Sigmoid colon (tissue), 7 donors: Measurements from ENCODE around the gene AK8. TPM values are rescaled to one million over a fixed set of nuclear protein-coding genes. Genes with fewer than 3 reads are reported as not detected.

Experiments
- DNase-seq: peaks from one replicate; pipeline ENCODE4 v3.0.0-alpha.2; 2019
- H3K27ac ChIP-seq, 4 donors: fragments of 200-600 bp; sonication (generic); one replicate each; pipeline ENCODE4 v1.5.1; 2016 to 2019; ENCODE audit warnings: mild to moderate bottlenecking in 1 of 4
- H3K27me3 ChIP-seq, 3 donors: fragments of 200-600 bp; sonication (generic); one replicate each; pipeline ENCODE4 v1.5.1; 2019; ENCODE audit warnings: mild to moderate bottlenecking in 1 of 3
- H3K36me3 ChIP-seq, 4 donors: fragments of 200-600 bp; sonication (generic); one replicate each; pipeline ENCODE4 v1.5.1; 2016 to 2019
- H3K4me1 ChIP-seq, 4 donors: fragments of 200-600 bp; sonication (generic); one replicate each; pipeline ENCODE4 v1.5.1; 2017 to 2019
- H3K4me3 ChIP-seq, 4 donors: fragments of 200-600 bp; sonication (generic); one replicate each; pipeline ENCODE4 v1.5.1; 2017 to 2019; ENCODE audit warnings: mild to moderate bottlenecking in 2 of 4, moderate library complexity in 1 of 4
- H3K9me3 ChIP-seq, 4 donors: fragments of 200-600 bp in 3 of 4; sonication (generic) in 3 of 4; one replicate each; pipeline versions ENCODE4 v1.5.1 to v1.6.1; 2013 to 2019
- CTCF ChIP-seq, 4 experiments: fragments of 450-650 bp in 3 of 4; fragments of 200-600 bp in 1 of 4; IDR thresholded peaks; one replicate each; pipeline ENCODE4 v1.5.1; 2016 to 2019; ENCODE audit warnings: antibody characterized with exemption in 4 of 4, mild to moderate bottlenecking in 3 of 4, moderate library complexity in 2 of 4
- EP300 ChIP-seq, 4 donors: sonication (generic); formaldehyde crosslinking; IDR thresholded peaks; one replicate each; pipeline ENCODE4 v1.6.1; 2017; ENCODE audit warnings: antibody characterized with exemption in 4 of 4
- POLR2A ChIP-seq, 2 donors: fragments of 450-650 bp; IDR thresholded peaks; one replicate each; pipeline ENCODE4 v1.6.1; 2016; ENCODE audit warnings: antibody characterized with exemption in 2 of 2, mild to moderate bottlenecking in 2 of 2, moderate library complexity in 2 of 2
- POLR2AphosphoS5 ChIP-seq, 4 donors: sonication (generic); formaldehyde crosslinking; IDR thresholded peaks; one replicate each; pipeline ENCODE4 v1.6.1; 2017; ENCODE audit warnings: antibody characterized with exemption in 4 of 4
- WGBS, 2 donors: extraction: QIAGEN DNeasy Blood & Tissue Kit; methylation state at CpG; one replicate each; pipeline ENCODE4 v1.1.7; 2013; 5-methylcytosine and 5-hydroxymethylcytosine counted together
- intact Hi-C: fragments of 100-400 bp; cut with DNase I; formaldehyde crosslinking; loops from one replicate; pipeline ENCODE4 v1.15.1; 2023
- polyA plus RNA-seq, 3 donors: library from polyadenylated mRNA; stranded (reverse); fragments of 200-250 nt; gene quantifications; one replicate each; pipeline ENCODE4 v1.2.3, GENCODE V29; 2013
- total RNA-seq, 4 donors: library from RNA; depleted of rRNA; stranded (reverse); fragments of >200 nt; gene quantifications; one replicate each; pipeline ENCODE4 v1.1.0, GENCODE V29; 2016
- donor health status: healthy with polysubstance abuse.
- donor health status: Bipolar disorder and iron deficiency.
- donor health status: healthy.

Gene AK8
- total and polyA plus RNA-seq, 7 donors: 0.25 to 1.2 (median 0.59) TPM; not detected in 3

GRCh38 chr9:132729235-132729890 is 148.7 kb downstream of the AK8 start:
- H3K36me3 ChIP-seq: no peaks in the 10 kb centered on the region
- no peak overlapping the region for H3K4me3 ChIP-seq
- intact Hi-C loops: no loop called here
- H3K27me3 ChIP-seq: peaks cover 0 to 9% (median 0%) of the 10 kb centered on the region in 3 donors
- H3K9me3 ChIP-seq: no peaks in the 10 kb centered on the region
- peak; percentile 25 for DNase-seq
- H3K4me1 ChIP-seq: no peaks in the 10 kb centered on the region
- WGBS, 2 donors: 51 to 71% methylated on average over 5 of the region's 5 CpGs
- TF ChIP-seq EP300 (IDR thresholded peaks at IDR 0.05) (no peak), CTCF (IDR thresholded peaks at IDR 0.05) (no peak), POLR2A (IDR thresholded peaks at IDR 0.05) (no peak), POLR2AphosphoS5 (IDR thresholded peaks at IDR 0.05) (no peak)
- no peak overlapping the region for H3K27ac ChIP-seq

DNA sequence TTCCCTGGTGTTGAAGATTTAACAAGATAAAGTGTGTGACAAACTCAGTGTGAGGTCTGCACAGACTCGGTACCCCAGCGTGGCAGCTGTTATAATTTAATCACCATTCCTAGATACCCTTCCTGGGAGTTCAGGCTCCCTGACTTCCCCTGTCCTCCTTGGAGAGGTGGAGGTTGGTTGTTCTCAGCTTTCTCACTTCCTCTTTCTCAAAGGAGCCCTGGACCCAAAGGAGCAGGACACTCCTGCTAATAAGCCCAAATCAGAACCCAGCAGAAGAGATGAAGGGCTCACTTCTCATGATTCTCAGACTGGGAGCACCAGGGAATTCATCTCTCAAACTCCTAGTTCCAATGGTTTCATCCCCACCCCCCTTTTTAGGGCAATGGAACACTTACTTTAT is 149.6 kb downstream of the AK8 start:
- Histone ChIP-seq H3K4me1 (no peaks in the 10 kb centered on the region), H3K36me3 (no peaks in the 10 kb centered on the region), H3K4me3 (no peak overlapping the region), H3K27me3 (peaks cover 0 to 4% (median 0%) of the 10 kb centered on the region in 3 donors), H3K9me3 (no peaks in the 10 kb centered on the region), H3K27ac (no peak overlapping the region)
- intact Hi-C loops: no loop called here
- DNase-seq: no peak
- 82 to 92% methylated on average over 2 of the region's 2 CpGs for WGBS, 2 donors
- TF ChIP-seq EP300 (IDR thresholded peaks at IDR 0.05): no peak
- TF ChIP-seq POLR2A (IDR thresholded peaks at IDR 0.05): no peak
- TF ChIP-seq POLR2AphosphoS5 (IDR thresholded peaks at IDR 0.05): no peak
- TF ChIP-seq CTCF (IDR thresholded peaks at IDR 0.05): no peak

- Histone ChIP-seq H3K36me3 (no peaks in the 10 kb centered on the region), H3K4me3 (no peak overlapping the region), H3K27me3 (no peaks in the 10 kb centered on the region), H3K4me1 (no peaks in the 10 kb centered on the region), H3K9me3 (no peaks in the 10 kb centered on the region), H3K27ac (no peak overlapping the region)
- DNase-seq: no peak
- intact Hi-C loops: no loop called here
- WGBS, 2 donors: 91 to 93% methylated on average over 5 of the region's 5 CpGs
- TF ChIP-seq EP300 (IDR thresholded peaks at IDR 0.05) (no peak), CTCF (IDR thresholded peaks at IDR 0.05) (no peak), POLR2A (IDR thresholded peaks at IDR 0.05) (no peak), POLR2AphosphoS5 (IDR thresholded peaks at IDR 0.05) (no peak)
These were observed 150.0 kb downstream of the AK8 start for GRCh38 chr9:132728071-132728470.

- 76 to 84% methylated on average over 8 of the region's 8 CpGs for WGBS, 2 donors
These were observed 151.4 kb downstream of the AK8 start for GRCh38 chr9:132726576-132727130.

More at GRCh38 chr9:132726576-132727130, 151.4 kb downstream of the AK8 start:
- Histone ChIP-seq H3K27me3 (no peaks in the 10 kb centered on the region), H3K4me1 (no peaks in the 10 kb centered on the region), H3K36me3 (no peaks in the 10 kb centered on the region), H3K4me3 (no peak overlapping the region), H3K27ac (no peak overlapping the region), H3K9me3 (no peaks in the 10 kb centered on the region)
- no peak for TF ChIP-seq CTCF (IDR thresholded peaks at IDR 0.05)
- TF ChIP-seq POLR2A (IDR thresholded peaks at IDR 0.05): no peak
- TF ChIP-seq POLR2AphosphoS5 (IDR thresholded peaks at IDR 0.05): no peak
- TF ChIP-seq EP300 (IDR thresholded peaks at IDR 0.05): no peak
- no peak for DNase-seq
- intact Hi-C loops: no loop called here
